Measurements from ENCODE around the gene RESP18.

- no peak for TF ChIP-seq POLR2A (IDR thresholded peaks at IDR 0.05; ENCODE audit: low read length)
- TF ChIP-seq GATA1 (IDR thresholded peaks at IDR 0.05; ENCODE audit: low read depth, low read length): no peak
Observed at GRCh38 chr2:219344751-219345430, 12.3 kb upstream of the RESP18 start.

Data from erythroblast (primary cell).